HG03442 (cell line): ENCODE data around the gene MT1H.
"Not testable (repeated sequence)": the region's sequence is repeated elsewhere in the genome, so short reads cannot be mapped to it uniquely, and the experiment has no call there.

Experiments used
- ATAC-seq: cut with Tn5 transposase; IDR thresholded peaks from one replicate; pipeline ENCODE4 v1.9.1; 2021; ENCODE audit warnings: mild to moderate bottlenecking, moderate library complexity; ENCODE audit not compliant: unreplicated experiment

The MT1H gene

DNA sequence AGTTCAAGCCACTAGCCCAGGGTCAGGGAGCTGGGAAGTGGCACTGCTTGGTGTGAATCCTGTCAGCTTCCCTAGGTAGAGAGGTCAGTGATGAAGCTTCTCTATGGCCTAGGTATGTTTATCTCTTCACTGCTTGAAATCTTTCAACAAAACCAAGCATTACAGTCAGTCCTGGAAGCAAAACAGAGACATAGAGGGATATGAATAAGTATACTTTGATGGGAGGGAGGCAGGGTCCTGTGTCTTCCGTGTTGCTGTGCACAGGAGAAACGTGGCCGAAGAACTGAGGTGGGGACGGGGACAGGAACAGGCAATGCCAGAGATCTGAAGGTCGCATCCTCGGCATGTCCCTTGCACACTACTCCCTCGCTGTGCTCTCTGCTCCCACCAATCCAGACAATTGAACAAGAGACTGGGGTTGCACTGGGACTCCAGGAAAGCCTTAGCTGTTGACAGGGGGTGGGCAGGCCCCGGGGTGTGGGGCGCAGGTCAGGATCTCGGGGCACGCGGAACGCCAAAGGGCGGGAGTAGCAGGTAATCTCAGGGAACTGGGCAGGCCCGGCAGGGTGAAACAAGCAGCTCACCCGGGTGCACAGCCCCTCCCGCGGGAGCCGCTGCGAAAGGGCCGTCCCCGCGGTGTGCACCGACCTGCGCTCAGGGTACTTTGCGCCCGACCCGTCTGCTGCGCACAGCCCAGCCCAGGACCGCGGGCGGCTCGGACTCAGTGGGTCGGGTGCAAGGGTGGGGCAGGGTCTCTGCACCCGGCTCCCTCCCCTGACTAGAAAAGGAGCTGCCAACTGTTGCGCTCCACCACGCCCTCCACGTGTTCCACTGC is at the start of gene MT1H:
MT1H (plus strand) TSS at position 810 of the 835 bp plus-strand sequence. CDS start 71 bp downstream, outside the sequence.
- ATAC-seq = no peak

DNA sequence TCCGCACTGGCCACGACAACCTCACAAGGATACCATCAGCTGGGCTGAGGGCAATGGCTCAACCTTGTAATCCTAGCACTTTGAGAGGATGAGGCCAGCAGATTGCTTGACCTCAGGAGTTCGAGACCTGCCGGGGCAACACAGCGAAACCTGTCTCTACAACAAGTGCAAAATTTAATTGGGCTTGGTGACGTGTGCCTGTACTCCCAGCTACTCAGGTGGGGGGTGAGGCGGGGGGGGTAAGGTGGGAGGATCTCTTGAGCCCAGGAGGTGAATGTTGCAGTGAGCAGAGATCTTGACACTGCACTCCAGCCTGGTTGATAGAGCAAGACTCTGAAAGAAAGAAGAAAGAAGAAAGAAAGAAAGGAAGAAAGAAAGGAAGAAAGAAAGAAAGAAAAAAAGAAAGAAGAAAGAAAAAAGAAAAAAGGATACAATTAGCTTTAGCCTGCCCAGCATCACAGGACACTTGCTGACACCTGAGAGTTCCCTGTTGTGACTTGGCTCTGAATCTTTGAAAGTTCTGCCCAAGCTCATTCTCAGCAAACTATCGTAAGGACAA is 49.2 kb upstream of the MT1H start:
- no peak for ATAC-seq

DNA sequence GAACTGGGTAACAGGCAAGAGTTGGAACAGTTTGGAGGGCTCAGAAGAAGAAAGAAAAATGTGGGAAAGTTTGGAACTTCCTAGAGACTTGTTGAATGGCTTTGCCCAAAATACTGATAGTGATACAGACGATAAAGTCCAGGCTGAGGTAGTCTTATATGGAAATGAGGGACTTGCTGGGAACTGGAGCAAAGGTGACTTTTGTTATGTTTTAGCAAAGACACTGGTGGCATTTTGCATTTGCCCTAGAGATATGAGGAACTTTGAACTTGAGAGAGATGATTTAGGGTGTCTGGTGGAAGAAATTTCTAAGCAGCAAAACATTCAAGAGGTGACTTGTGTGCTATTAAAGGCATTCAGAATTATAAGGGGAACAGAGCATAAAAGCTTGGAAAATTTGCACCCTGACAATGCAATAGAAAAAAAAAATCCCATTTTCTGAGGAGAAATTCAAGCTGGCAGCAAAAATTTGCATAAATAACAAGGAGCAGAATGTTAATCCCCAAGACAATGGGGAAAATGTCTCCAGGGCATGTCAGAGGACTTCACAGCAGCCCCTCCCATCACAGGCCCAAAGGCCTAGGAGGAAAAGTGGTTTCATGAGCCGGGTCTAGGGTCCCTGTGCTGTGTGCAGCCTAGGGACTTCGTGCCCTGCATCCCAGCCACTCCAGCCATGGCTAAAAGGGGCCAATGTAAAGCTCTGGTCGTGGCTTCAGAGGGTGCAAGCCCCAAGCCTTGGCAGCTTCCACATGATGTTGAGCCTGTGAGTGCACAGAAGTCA is 47.8 kb upstream of the MT1H start:
- not testable (repeated sequence) for ATAC-seq

- not testable (repeated sequence) for ATAC-seq
These were observed 46.4 kb upstream of the MT1H start for GRCh38 chr16:56623184-56623583.

GRCh38 chr16:56623637-56624036 is 46.0 kb upstream of the MT1H start:
- no peak for ATAC-seq

GRCh38 chr16:56625140-56625942 is 44.3 kb upstream of the MT1H start, which contains the start of gene MT1E:
Gene MT1E (plus strand): TSS chr16:56625781. CDS start chr16:56625852, 71 bp downstream.
- no peak for ATAC-seq

DNA sequence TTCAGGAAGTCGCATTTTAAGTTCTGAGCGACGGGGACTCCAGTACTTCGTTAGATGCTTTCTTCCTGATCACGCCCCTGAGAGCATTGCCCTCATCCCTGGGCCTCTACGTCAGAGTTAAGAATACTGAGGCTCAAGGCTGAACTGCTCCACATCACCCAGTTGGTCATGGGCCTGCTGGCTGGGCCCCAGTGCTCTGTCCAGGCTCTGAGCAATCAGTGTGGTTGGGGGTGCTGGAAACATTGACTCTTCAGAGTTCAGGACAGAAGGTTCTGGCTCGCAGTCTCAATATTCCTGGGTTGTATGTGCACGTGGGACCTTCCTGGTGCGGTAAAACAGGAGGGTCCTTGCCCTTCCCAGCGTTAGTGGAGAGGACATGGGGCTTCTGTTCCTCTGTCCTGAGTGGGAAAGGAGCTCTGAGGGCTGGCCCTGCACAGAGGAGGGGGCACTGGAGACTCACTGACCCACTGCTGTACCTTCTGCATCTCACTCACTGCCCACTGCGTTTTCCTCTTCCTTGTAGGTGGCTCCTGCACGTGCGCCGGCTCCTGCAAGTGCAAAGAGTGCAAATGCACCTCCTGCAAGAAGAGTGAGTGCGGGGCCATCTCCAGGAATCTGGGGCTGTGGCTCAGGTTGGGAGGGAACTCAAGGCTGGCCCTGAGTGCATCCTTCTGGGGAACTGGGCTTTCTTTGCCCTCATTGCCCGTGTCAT is 43.5 kb upstream of the MT1H start:
- ATAC-seq = no peak

GRCh38 chr16:56626685-56627084 is 42.9 kb upstream of the MT1H start:
- no peak for ATAC-seq

GRCh38 chr16:56628486-56629350 is 40.9 kb upstream of the MT1H start:
- ATAC-seq = no peak

GRCh38 chr16:56629531-56629930 is 40.1 kb upstream of the MT1H start:
- no peak for ATAC-seq

DNA sequence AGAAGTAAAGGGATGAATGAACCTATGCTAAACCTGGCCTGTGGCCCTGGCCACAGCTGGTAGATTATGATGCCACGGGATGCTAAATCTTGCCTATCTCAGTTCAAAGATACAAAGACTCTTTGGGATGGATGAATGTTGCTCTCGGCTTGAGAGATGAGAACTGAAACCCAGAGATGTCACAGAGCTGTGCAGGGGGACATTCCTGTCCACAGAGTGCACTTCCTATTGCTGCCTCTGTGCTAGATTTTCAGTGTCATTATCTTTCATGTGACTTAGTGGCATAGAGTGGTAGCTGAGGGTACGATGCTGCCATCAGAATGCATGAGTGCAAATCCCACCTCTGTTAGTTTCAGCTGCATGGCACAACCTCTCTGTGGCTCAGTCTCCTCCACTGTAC is 39.5 kb upstream of the MT1H start:
- ATAC-seq = peak; percentile 89

DNA sequence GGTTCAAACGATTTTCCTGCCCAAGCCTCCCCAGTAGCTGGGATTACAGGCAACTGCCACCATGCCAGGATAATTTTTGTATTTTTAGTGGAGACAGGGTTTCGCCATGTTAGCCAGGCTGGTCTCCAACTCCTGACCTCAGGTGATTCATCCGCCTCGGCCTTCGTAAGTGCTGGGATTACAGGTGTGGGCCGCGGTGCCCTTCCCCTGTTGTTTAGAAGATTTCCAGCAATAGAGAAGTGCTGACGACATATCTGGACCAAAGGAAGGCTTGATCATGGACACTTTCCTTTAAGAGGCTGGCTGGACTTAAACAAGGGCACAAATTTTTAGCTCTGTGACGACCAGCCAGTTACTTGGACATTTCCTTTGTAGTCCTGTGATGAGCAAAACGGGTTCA is 38.4 kb upstream of the MT1H start:
- ATAC-seq = no peak

DNA sequence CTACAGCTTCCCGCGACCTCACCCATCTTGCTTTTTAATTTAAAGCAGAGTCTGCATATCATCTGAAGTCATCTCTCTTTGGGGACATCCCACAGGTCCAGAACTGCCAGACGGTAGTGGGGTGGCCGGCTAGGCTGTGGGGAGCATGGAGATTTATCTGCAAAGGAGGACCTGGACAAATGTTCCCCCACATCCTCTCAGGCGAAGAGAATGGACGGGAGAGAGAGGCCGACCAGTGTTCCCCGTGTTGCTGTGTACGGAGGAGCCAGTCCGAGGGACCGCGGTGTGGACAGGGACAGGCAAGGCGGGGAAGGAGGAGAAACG is 37.8 kb upstream of the MT1H start:
- ATAC-seq = no peak

- no peak for ATAC-seq
These were observed 37.3 kb upstream of the MT1H start, which contains the start of gene MT1M for GRCh38 chr16:56632156-56632847. Gene MT1M (plus strand): TSS chr16:56632659. CDS start chr16:56632732, 73 bp downstream.

- no peak for ATAC-seq
These were observed 36.7 kb upstream of the MT1H start for GRCh38 chr16:56632848-56633365.

DNA sequence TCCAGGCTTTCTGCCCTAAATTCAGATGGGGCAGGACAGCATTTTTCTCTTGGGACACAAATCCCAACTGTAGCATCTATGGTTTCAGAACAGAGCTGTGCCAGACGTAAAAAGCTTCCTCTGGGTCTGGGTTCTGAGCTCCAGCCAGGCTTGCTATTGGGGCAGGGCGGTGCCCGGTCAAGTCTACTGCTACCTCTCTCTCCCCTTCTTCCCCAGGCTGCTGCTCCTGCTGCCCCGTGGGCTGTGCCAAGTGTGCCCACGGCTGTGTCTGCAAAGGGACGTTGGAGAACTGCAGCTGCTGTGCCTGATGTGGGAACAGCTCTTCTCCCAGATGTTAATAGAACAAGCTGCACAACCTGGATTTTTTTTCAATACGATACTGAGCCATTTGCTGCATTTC is 36.1 kb upstream of the MT1H start:
- ATAC-seq = no peak

GRCh38 chr16:56634715-56635440 is 34.7 kb upstream of the MT1H start:
- ATAC-seq = no peak
